K562 (cell line): ENCODE data around the gene CALCOCO2. TPM values are rescaled to one million over a fixed set of nuclear protein-coding genes. Genes with fewer than 3 reads are reported as not detected.

Experiments used
- ARNT ChIP-seq, 2 experiments: fragments of 450-650 bp; IDR thresholded peaks; 2 replicates each; pipeline ENCODE4 v1.6.1; 2016; ENCODE audit warnings: mild to moderate bottlenecking in 1 of 2
- DACH1 ChIP-seq: fragments of 450-650 bp; IDR thresholded peaks from 2 replicates; pipeline ENCODE4 v1.6.1; 2018; ENCODE audit not compliant: partially characterized antibody
- ETS2 ChIP-seq: IDR thresholded peaks from 2 replicates; pipeline ENCODE4 v1.6.1; 2016; ENCODE audit warnings: borderline replicate concordance, missing genetic modification characterization, mild to moderate bottlenecking, moderate library complexity, missing compliant biosample characterization; ENCODE audit not compliant: poor library complexity, severe bottlenecking
- MYBL2 ChIP-seq, 2 experiments: fragments of 450-650 bp in 1 of 2; sonication (generic) in 1 of 2; formaldehyde crosslinking in 1 of 2; IDR thresholded peaks; 2 replicates each; pipeline versions ENCODE4 v1.6.1 to v1.8.1; 2017 to 2022; ENCODE audit warnings: borderline replicate concordance in 1 of 2, inconsistent platforms in 1 of 2, low read depth in 1 of 2, mild to moderate bottlenecking in 1 of 2, missing genetic modification reagents in 1 of 2, moderate library complexity in 1 of 2
- NEUROD1 ChIP-seq: fragments of 150-350 bp; IDR thresholded peaks from 2 replicates; pipeline ENCODE4 v1.6.1; 2014; ENCODE audit warnings: borderline replicate concordance, low read length, low read depth; ENCODE audit not compliant: partially characterized antibody
- PHTF2 ChIP-seq: fragments of 250-450 bp; sonication (Bioruptor Pico); IDR thresholded peaks from 2 replicates; pipeline ENCODE4 v1.5.0; 2021; ENCODE audit warnings: mild to moderate bottlenecking
- SAFB ChIP-seq: fragments of 200-400 bp; formaldehyde crosslinking; IDR thresholded peaks from 2 replicates; pipeline ENCODE4 v1.6.1; 2017; ENCODE audit warnings: low read depth, low read length, borderline replicate concordance
- TAL1 ChIP-seq: fragments of 450-650 bp; IDR thresholded peaks from 2 replicates; pipeline ENCODE4 v1.6.1; 2016; ENCODE audit warnings: mild to moderate bottlenecking
- TEAD4 ChIP-seq, 2 experiments: sonication (generic) in 1 of 2; formaldehyde crosslinking in 1 of 2; IDR thresholded peaks; 2 replicates each; pipeline versions ENCODE4 v1.6.1 to v1.8.0; 2012 to 2022; ENCODE audit warnings: borderline replicate concordance in 1 of 2, inconsistent platforms in 1 of 2, low read length in 1 of 2, mild to moderate bottlenecking in 1 of 2, missing genetic modification reagents in 1 of 2
- YY1 ChIP-seq, 3 experiments: IDR thresholded peaks; 2 replicates each; pipeline ENCODE4 v1.6.1; 2011; ENCODE audit warnings: low read length in 2 of 3, mild to moderate bottlenecking in 2 of 3, moderate library complexity in 2 of 3, borderline replicate concordance in 1 of 3, control low read depth in 1 of 3, low read depth in 1 of 3; ENCODE audit not compliant: insufficient read depth in 3 of 3, insufficient replicate concordance in 2 of 3, control insufficient read depth in 1 of 3, insufficient read length in 1 of 3; ENCODE audit errors: extremely low read depth in 1 of 3
- ZKSCAN3 ChIP-seq: fragments of 250-450 bp; sonication (Bioruptor Pico); IDR thresholded peaks from 2 replicates; pipeline ENCODE4 v1.4.0; 2020
- ZNF133 ChIP-seq: fragments of 250-450 bp; sonication (Bioruptor Pico); IDR thresholded peaks from 2 replicates; pipeline ENCODE4 v1.4.0; 2020; ENCODE audit warnings: mild to moderate bottlenecking
- ZNF175 ChIP-seq: fragments of 200-800 bp; sonication (Bioruptor generic); IDR thresholded peaks from 2 replicates; pipeline ENCODE4 v1.6.1; 2016; ENCODE audit warnings: low read depth, mild to moderate bottlenecking, missing genetic modification characterization, missing compliant biosample characterization
- polyA plus RNA-seq, 8 experiments: library from polyadenylated mRNA; depleted of rRNA in 4 of 8; stranded (reverse) in 5 of 8; unstranded in 3 of 8; fragments of >200 nt; fragmentation: Nextera tagmentation in 2 of 8; fragmentation: Illumina TruSeq in 1 of 8; extraction: Ambion mirVana in 2 of 8; extraction: Trizol in 1 of 8; gene quantifications; 2 replicates each; pipeline versions ENCODE4 v1.2.1 to v1.2.3, GENCODE V29; 2011 to 2014; ENCODE audit warnings: inconsistent platforms in 1 of 8, missing spikeins in 1 of 8
- total RNA-seq, 7 experiments: library from RNA; depleted of rRNA in 6 of 7; stranded (reverse); fragments of >200 nt in 6 of 7; fragmentation: Illumina TruSeq in 2 of 7; extraction: Trizol in 2 of 7; gene quantifications; 2 replicates each; pipeline versions ENCODE4 v1.2.1 to v1.2.3, GENCODE V29; 2011 to 2021; ENCODE audit warnings: low replicate concordance in 1 of 7
- TF ChIP-seq, protein P1 (sequence below): sonication (generic); formaldehyde crosslinking; IDR thresholded peaks from 2 replicates; pipeline ENCODE4 v1.8.0; 2022; ENCODE audit warnings: mild to moderate bottlenecking, missing genetic modification reagents
- TF ChIP-seq, protein P2 (sequence below): fragments of 250-450 bp; sonication (Bioruptor Pico); IDR thresholded peaks from 2 replicates; pipeline ENCODE4 v1.8.0; 2022; ENCODE audit warnings: moderate library complexity, mild to moderate bottlenecking, inconsistent platforms
- TF ChIP-seq, protein P3 (sequence below): sonication (generic); formaldehyde crosslinking; IDR thresholded peaks from 2 replicates; pipeline ENCODE4 v1.5.0; 2020; ENCODE audit warnings: missing genetic modification reagents
- TF ChIP-seq, protein P4 (sequence below): fragments of 250-450 bp; sonication (Bioruptor Pico); IDR thresholded peaks from 2 replicates; pipeline ENCODE4 v1.4.0; 2020; ENCODE audit warnings: mild to moderate bottlenecking
- TF ChIP-seq, protein P5 (sequence below): sonication (generic); formaldehyde crosslinking; IDR thresholded peaks from 2 replicates; pipeline ENCODE4 v1.8.1; 2022; ENCODE audit warnings: missing genetic modification reagents

The CALCOCO2 gene
- total and polyA plus RNA-seq, 9 of the 15 experiments (the other 6 are each of a cell fraction or from before 2014, with no cell fraction given): 24.1 to 87.3 (median 67.5) TPM

DNA sequence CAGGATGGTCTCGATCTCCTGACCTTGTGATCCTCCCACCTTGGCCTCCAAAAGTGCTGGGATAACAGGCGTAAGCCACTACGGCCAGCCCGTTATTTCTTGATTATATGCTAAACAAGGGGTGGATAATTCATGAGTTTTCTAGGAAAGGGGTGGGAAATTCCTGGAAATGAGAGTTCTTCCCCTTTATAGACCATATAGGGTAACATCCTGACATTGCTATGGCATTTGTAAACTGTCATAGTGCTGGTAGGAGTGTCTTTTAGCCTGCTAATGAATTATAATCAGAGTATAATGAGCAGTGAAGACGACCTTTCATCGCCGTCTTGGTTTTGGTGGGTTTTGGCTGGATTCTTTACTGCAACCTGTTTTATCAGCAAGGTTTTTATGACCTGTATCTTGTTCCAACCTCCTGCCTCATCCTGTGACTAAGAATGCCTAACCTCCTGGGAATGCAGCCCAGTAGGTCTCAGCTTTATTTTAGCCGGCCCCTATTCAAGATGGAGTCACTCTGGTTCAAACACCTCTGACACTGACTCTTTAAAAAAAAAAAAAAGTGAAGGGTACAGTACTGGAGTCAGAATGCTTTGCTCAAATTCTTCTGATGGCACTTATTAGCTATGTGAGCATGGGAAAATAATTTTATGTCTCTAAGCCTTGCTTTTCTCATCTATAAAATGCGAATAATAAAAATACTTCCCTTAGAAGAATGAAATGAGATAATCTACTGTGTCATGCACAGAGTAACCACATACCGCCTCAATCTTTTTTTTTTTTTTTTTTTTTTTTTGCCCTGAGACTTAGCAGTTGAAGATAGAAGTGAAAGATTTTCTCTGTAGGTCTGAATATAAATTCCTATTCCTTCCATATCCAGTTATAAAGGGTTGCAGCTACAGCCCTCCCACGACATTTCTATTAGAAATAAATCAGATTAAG, 5.1 kb upstream of the CALCOCO2 start (continued):
- TF ChIP-seq, protein P1, sequence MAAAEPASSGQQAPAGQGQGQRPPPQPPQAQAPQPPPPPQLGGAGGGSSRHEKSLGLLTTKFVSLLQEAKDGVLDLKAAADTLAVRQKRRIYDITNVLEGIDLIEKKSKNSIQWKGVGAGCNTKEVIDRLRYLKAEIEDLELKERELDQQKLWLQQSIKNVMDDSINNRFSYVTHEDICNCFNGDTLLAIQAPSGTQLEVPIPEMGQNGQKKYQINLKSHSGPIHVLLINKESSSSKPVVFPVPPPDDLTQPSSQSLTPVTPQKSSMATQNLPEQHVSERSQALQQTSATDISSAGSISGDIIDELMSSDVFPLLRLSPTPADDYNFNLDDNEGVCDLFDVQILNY (CRISPR knock-in tag): no peak
- TF ChIP-seq ZKSCAN3: peak; percentile 62; the same call in 1 of the 2 replicates
- TF ChIP-seq, protein P2, sequence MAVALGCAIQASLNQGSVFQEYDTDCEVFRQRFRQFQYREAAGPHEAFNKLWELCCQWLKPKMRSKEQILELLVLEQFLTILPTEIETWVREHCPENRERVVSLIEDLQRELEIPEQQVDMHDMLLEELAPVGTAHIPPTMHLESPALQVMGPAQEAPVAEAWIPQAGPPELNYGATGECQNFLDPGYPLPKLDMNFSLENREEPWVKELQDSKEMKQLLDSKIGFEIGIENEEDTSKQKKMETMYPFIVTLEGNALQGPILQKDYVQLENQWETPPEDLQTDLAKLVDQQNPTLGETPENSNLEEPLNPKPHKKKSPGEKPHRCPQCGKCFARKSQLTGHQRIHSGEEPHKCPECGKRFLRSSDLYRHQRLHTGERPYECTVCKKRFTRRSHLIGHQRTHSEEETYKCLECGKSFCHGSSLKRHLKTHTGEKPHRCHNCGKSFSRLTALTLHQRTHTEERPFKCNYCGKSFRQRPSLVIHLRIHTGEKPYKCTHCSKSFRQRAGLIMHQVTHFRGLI (CRISPR knock-in tag): peak; percentile 97
- peak; percentile 79; the same call in 1 of the 2 replicates for TF ChIP-seq ZNF133 (CRISPR knock-in tag)
- TF ChIP-seq, protein P3, sequence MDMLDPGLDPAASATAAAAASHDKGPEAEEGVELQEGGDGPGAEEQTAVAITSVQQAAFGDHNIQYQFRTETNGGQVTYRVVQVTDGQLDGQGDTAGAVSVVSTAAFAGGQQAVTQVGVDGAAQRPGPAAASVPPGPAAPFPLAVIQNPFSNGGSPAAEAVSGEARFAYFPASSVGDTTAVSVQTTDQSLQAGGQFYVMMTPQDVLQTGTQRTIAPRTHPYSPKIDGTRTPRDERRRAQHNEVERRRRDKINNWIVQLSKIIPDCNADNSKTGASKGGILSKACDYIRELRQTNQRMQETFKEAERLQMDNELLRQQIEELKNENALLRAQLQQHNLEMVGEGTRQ: no peak
- TF ChIP-seq ARNT (IDR thresholded peaks at IDR 0.05): no peak
- peak; percentile 100 for TF ChIP-seq ZNF175 (CRISPR knock-in tag)
- TF ChIP-seq, protein P4, sequence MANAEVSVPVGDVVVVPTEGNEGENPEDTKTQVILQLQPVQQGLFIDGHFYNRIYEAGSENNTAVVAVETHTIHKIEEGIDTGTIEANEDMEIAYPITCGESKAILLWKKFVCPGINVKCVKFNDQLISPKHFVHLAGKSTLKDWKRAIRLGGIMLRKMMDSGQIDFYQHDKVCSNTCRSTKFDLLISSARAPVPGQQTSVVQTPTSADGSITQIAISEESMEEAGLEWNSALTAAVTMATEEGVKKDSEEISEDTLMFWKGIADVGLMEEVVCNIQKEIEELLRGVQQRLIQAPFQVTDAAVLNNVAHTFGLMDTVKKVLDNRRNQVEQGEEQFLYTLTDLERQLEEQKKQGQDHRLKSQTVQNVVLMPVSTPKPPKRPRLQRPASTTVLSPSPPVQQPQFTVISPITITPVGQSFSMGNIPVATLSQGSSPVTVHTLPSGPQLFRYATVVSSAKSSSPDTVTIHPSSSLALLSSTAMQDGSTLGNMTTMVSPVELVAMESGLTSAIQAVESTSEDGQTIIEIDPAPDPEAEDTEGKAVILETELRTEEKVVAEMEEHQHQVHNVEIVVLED (CRISPR knock-in tag): peak; percentile 73
- TF ChIP-seq NEUROD1: no peak
- TF ChIP-seq DACH1: no peak
- TF ChIP-seq SAFB: no peak
- TF ChIP-seq PHTF2 (CRISPR knock-in tag): peak; percentile 68; the same call in 1 of the 2 replicates
- peak; percentile 96 for TF ChIP-seq ETS2 (tag)
- TF ChIP-seq, protein P5, sequence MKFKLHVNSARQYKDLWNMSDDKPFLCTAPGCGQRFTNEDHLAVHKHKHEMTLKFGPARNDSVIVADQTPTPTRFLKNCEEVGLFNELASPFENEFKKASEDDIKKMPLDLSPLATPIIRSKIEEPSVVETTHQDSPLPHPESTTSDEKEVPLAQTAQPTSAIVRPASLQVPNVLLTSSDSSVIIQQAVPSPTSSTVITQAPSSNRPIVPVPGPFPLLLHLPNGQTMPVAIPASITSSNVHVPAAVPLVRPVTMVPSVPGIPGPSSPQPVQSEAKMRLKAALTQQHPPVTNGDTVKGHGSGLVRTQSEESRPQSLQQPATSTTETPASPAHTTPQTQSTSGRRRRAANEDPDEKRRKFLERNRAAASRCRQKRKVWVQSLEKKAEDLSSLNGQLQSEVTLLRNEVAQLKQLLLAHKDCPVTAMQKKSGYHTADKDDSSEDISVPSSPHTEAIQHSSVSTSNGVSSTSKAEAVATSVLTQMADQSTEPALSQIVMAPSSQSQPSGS (CRISPR knock-in tag): no peak
- TF ChIP-seq YY1 (IDR thresholded peaks at IDR 0.05; ENCODE audit: borderline replicate concordance in 1 of 3, control insufficient read depth in 1 of 3, extremely low read depth in 1 of 3, insufficient read depth in 3 of 3, insufficient read length in 1 of 3, insufficient replicate concordance in 2 of 3, low read depth in 1 of 3, low read length in 2 of 3): peak in 1 of 3 experiments; percentile 25
- TF ChIP-seq TAL1: no peak
- no peak for TF ChIP-seq MYBL2 (IDR thresholded peaks at IDR 0.05; ENCODE audit: low read depth)
- TF ChIP-seq MYBL2 (CRISPR knock-in tag; IDR thresholded peaks at IDR 0.05; ENCODE audit: borderline replicate concordance): no peak
- TF ChIP-seq TEAD4 (IDR thresholded peaks at IDR 0.05; ENCODE audit: low read length): peak; percentile 14; the same call in 1 of the 2 replicates
- TF ChIP-seq TEAD4 (CRISPR knock-in tag; IDR thresholded peaks at IDR 0.05; ENCODE audit: borderline replicate concordance): no peak
